Tibial artery (tissue), 4 donors: Measurements from ENCODE around the gene HES5.

Experiments used
- DNase-seq, 2 donors: peaks; one replicate each; pipeline ENCODE4 v3.0.0-alpha.2; 2019
- H3K27ac ChIP-seq, 2 donors: fragments of 200-600 bp; sonication (generic) in 1 of 2; 1 replicate in 1 of 2; 2 replicates in 1 of 2; pipeline ENCODE4 v1.5.1; 2018 to 2019; ENCODE audit warnings: mild to moderate bottlenecking in 1 of 2
- H3K27me3 ChIP-seq, 2 donors: fragments of 200-600 bp; sonication (generic) in 1 of 2; one replicate each; pipeline versions ENCODE4 v1.5.1 to v1.6.0; 2016 to 2019
- H3K36me3 ChIP-seq, 3 donors: fragments of 200-600 bp; sonication (generic) in 2 of 3; one replicate each; pipeline ENCODE4 v1.5.1; 2016 to 2019; ENCODE audit warnings: mild to moderate bottlenecking in 2 of 3
- H3K4me1 ChIP-seq, 4 donors: fragments of 200-600 bp; sonication (generic) in 2 of 4; 1 replicate in 3 of 4; 2 replicates in 1 of 4; pipeline ENCODE4 v1.5.1; 2016 to 2019
- H3K4me3 ChIP-seq, 2 donors: fragments of 200-600 bp; sonication (generic) in 1 of 2; 1 replicate in 1 of 2; 2 replicates in 1 of 2; pipeline ENCODE4 v1.5.1; 2018 to 2019; ENCODE audit warnings: mild to moderate bottlenecking in 2 of 2
- H3K9me3 ChIP-seq, 3 donors: fragments of 200-600 bp; sonication (generic) in 1 of 3; one replicate each; pipeline ENCODE4 v1.5.1; 2016 to 2019
- CTCF ChIP-seq, 2 experiments: fragments of 200-600 bp in 1 of 2; fragments of 450-650 bp in 1 of 2; IDR thresholded peaks; one replicate each; pipeline ENCODE4 v1.5.1; 2017 to 2019; ENCODE audit warnings: antibody characterized with exemption in 2 of 2, mild to moderate bottlenecking in 1 of 2, moderate library complexity in 1 of 2
- intact Hi-C: fragments of 100-400 bp; cut with DNase I; formaldehyde crosslinking; loops from one replicate; pipeline ENCODE4 v1.15.0; 2023; ENCODE audit warnings: low total_unique reads

HES5 gene

GRCh38 chr1:2486558-2486957 lies 43.5 kb downstream of the HES5 start:
- DNase-seq, result no peak
- peaks cover 0 to 27% of the 10 kb centered on the region in 2 donors for H3K27me3 ChIP-seq
- no peak overlapping the region for H3K27ac ChIP-seq
- intact Hi-C loops, result no loop called here
- peaks cover 0 to 2% (median 0%) of the 10 kb centered on the region in 4 donors for H3K4me1 ChIP-seq
- H3K4me3 ChIP-seq, result no peak overlapping the region
- no peaks in the 10 kb centered on the region for H3K36me3 ChIP-seq
- peaks cover 0 to 12% (median 4%) of the 10 kb centered on the region in 3 donors for H3K9me3 ChIP-seq
- no peak for TF ChIP-seq CTCF (IDR thresholded peaks at IDR 0.05)

DNA sequence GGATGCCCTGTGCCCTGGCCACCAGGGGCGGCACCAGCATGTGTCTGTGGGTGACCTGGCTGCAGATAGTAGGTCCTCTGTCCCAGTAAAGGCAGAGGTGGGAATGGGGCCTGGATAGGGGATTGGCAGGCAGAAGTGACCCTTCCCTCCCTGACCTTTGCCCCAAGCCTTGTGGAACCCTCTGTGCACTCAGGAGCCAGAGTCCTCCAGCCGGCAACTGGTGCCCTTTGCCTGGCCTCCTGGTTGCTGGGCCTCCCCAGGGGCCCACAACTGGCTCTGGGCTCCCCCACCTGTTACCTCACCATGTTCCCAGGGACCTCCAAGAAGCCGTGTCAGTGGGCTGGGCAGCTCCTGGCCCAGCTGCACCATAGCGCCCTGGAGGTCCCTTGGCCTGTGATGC lies 44.0 kb downstream of the HES5 start:
- H3K36me3 ChIP-seq, result no peaks in the 10 kb centered on the region
- peaks cover 0 to 23% of the 10 kb centered on the region in 2 donors for H3K27me3 ChIP-seq
- peaks cover 0 to 12% (median 4%) of the 10 kb centered on the region in 3 donors for H3K9me3 ChIP-seq
- no peak for TF ChIP-seq CTCF (IDR thresholded peaks at IDR 0.05)
- H3K4me3 ChIP-seq, result no peak overlapping the region
- H3K4me1 ChIP-seq, result peaks cover 0 to 7% (median 0%) of the 10 kb centered on the region in 4 donors
- no peak overlapping the region for H3K27ac ChIP-seq
- no peak for DNase-seq
- intact Hi-C loops, result no loop called here

- H3K9me3 ChIP-seq, result peaks cover 0 to 11% (median 4%) of the 10 kb centered on the region in 3 donors
- no peaks in the 10 kb centered on the region for H3K36me3 ChIP-seq
- H3K27ac ChIP-seq, result no peak overlapping the region
- no peak for DNase-seq
- peaks cover 0 to 23% (median 0%) of the 10 kb centered on the region in 4 donors for H3K4me1 ChIP-seq
- H3K4me3 ChIP-seq, result no peak overlapping the region
- intact Hi-C loops, result no loop called here
- no peak for TF ChIP-seq CTCF (IDR thresholded peaks at IDR 0.05)
- peaks cover 0 to 11% of the 10 kb centered on the region in 2 donors for H3K27me3 ChIP-seq
Measured at GRCh38 chr1:2483970-2484369, 46.1 kb downstream of the HES5 start.

GRCh38 chr1:2483026-2483425 lies 47.0 kb downstream of the HES5 start:
- Histone ChIP-seq H3K4me3 (no peak overlapping the region), H3K36me3 (no peaks in the 10 kb centered on the region), H3K4me1 (peaks cover 0 to 23% (median 0%) of the 10 kb centered on the region in 4 donors), H3K27ac (no peak overlapping the region), H3K27me3 (peaks cover 0 to 20% of the 10 kb centered on the region in 2 donors), H3K9me3 (peaks cover 0 to 1% (median 0%) of the 10 kb centered on the region in 3 donors)
- intact Hi-C loops, result no loop called here
- TF ChIP-seq CTCF (IDR thresholded peaks at IDR 0.05), result no peak
- no peak for DNase-seq

GRCh38 chr1:2482588-2482987 lies 47.5 kb downstream of the HES5 start:
- peaks cover 0 to 24% of the 10 kb centered on the region in 2 donors for H3K27me3 ChIP-seq
- H3K4me1 ChIP-seq, result peaks cover 0 to 23% (median 0%) of the 10 kb centered on the region in 4 donors
- TF ChIP-seq CTCF (IDR thresholded peaks at IDR 0.05), result no peak
- DNase-seq, result no peak
- intact Hi-C loops, result no loop called here
- H3K27ac ChIP-seq, result no peak overlapping the region
- no peaks in the 10 kb centered on the region for H3K9me3 ChIP-seq
- H3K36me3 ChIP-seq, result no peaks in the 10 kb centered on the region
- H3K4me3 ChIP-seq, result no peak overlapping the region

GRCh38 chr1:2481885-2482284 lies 48.2 kb downstream of the HES5 start:
- H3K27ac ChIP-seq, result no peak overlapping the region
- intact Hi-C loops, result no loop called here
- H3K4me3 ChIP-seq, result no peak overlapping the region
- no peak for TF ChIP-seq CTCF (IDR thresholded peaks at IDR 0.05)
- no peaks in the 10 kb centered on the region for H3K9me3 ChIP-seq
- H3K4me1 ChIP-seq, result peaks cover 0 to 23% (median 0%) of the 10 kb centered on the region in 4 donors
- no peaks in the 10 kb centered on the region for H3K36me3 ChIP-seq
- peaks cover 0 to 29% of the 10 kb centered on the region in 2 donors for H3K27me3 ChIP-seq
- DNase-seq, result no peak
